ENCODE data around the gene PTGS1. TPM values are rescaled to one million over a fixed set of nuclear protein-coding genes. Genes with fewer than 3 reads are reported as not detected.

The PTGS1 gene
- total RNA-seq, result 1.4 TPM

GRCh38 chr9:122370869-122371755, at the start of gene PTGS1:
Gene PTGS1 (plus strand): TSS chr9:122371024. CDS start chr9:122371085, 61 bp downstream.

Small RNA genes lying within 50 kb of the gene (small RNA-seq; reads per million reads assigned to genes)
- gene AL162424.1, result not detected

Other genes starting within 250 kb of the PTGS1 start
- gene NDUFA8, start 211.2 kb upstream of the PTGS1 start, total RNA-seq, result 58.4 TPM
- gene MORN5, start 211.1 kb upstream of the PTGS1 start, total RNA-seq, result 7.8 TPM
- gene LHX6, start 142.1 kb upstream of the PTGS1 start, total RNA-seq, result 22.1 TPM
- gene RBM18, start 106.2 kb upstream of the PTGS1 start, total RNA-seq, result 21.0 TPM
- gene MRRF, start 106.1 kb upstream of the PTGS1 start, total RNA-seq, result 25.1 TPM
- gene OR1J1, start 106.9 kb downstream of the PTGS1 start, total RNA-seq, result not detected
- not detected for gene OR1J2, start 139.8 kb downstream of the PTGS1 start, total RNA-seq
- not detected for gene OR1J4, start 148.1 kb downstream of the PTGS1 start, total RNA-seq
- gene OR1N1, start 156.3 kb downstream of the PTGS1 start, total RNA-seq, result not detected
- not detected for gene OR1N2, start 182.1 kb downstream of the PTGS1 start, total RNA-seq
- gene OR1L8, start 212.4 kb downstream of the PTGS1 start, total RNA-seq, result not detected
- gene OR1Q1, start 243.7 kb downstream of the PTGS1 start, total RNA-seq, result not detected